Hematopoietic multipotent progenitor cell treated with erythropoietin and hydrocortisone succinate and interleukin-3 and kit ligand, for 4 days (in vitro differentiated cells): Measurements from ENCODE around the gene NOS3.
"Not testable (repeated sequence)": the region's sequence is repeated elsewhere in the genome, so short reads cannot be mapped to it uniquely, and the experiment has no call there.

ENCODE experiments used
- DNase-seq: peaks from one replicate; pipeline ENCODE4 v3.0.0-alpha.2; 2015

NOS3 gene

DNA sequence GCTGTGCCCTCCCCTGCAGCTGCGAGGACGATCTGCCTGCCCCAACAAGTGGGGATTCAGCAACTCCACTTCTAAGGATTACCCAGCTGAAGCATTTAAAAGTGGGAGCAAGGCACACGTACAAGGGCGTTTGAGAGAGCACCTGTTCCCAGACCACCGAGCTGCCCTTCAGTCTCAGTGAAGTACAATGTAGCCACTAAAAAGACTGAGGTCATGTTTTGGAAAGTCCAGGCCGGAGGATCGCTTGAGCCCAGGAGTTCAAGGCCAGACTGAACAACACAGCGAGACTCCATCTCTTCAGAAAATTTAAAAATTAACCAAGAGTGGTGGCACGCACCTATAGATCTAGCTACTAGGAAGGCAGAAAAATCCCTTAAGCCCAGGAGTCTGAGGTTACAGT is 14.7 kb downstream of the NOS3 start:
- no peak for DNase-seq

DNA sequence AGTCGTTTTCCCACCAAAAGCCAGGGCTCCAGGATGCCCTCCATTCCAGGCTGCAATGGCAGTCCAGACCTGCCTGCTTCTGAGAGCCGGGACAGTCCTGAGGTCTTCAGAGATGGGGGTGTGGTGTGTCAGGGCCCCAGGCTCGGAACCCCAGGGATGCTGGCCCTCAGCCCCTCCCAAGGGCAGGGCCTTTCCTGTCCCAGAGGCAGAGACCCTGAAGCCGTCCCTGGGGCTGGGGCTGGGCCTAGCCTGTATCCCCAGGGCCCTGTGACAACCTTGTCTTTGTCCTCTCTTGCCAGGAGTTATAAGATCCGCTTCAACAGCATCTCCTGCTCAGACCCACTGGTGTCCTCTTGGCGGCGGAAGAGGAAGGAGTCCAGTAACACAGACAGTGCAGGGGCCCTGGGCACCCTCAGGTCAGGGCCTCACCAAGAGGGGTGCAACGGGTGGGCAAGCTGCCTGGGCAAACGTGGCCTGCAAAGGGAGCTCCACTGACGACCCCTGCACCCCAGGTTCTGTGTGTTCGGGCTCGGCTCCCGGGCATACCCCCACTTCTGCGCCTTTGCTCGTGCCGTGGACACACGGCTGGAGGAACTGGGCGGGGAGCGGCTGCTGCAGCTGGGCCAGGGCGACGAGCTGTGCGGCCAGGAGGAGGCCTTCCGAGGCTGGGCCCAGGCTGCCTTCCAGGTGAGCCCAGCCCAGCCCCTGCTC is 15.9 kb downstream of the NOS3 start:
- no peak for DNase-seq

DNA sequence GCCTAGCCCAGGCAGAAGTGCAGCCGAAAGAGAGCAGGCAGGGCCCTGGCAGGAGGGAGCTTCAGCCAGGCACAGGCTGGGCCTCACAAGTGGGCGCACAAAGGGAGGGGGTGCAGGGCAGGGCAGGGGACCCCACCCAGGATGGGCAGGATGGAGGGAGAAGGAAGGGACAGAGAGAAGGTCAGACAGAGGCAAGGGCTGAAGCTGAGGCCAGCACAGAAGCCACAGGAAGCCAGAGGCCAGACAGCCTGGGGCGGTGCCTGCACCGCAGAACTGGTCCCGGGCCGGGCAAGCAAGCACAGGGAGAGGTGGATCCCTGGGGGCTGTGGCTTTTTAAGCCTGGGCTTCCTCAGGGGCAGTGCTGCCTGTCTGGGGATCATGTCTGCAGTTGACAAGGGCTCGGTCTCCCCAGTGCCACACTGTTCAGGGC is 16.7 kb downstream of the NOS3 start:
- no peak for DNase-seq

DNA sequence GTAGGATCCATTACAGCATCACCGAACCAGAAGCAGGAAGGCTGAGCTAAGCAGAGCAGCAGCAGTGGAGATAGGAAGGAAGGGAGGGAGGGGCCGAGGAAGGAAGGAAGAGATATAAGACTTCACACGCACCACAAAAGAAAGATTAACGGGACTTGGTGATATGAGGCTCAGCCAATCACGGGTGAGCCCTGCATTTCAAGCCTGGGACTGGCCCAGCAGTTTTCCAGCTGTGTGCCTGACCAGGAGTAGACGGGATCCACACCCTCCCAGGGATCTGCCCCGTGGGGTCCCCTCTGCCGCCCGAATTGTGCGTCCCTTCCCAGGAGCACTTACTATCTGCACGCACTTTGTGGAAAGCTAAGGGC is 17.3 kb downstream of the NOS3 start:
- DNase-seq: peak; percentile 86

DNA sequence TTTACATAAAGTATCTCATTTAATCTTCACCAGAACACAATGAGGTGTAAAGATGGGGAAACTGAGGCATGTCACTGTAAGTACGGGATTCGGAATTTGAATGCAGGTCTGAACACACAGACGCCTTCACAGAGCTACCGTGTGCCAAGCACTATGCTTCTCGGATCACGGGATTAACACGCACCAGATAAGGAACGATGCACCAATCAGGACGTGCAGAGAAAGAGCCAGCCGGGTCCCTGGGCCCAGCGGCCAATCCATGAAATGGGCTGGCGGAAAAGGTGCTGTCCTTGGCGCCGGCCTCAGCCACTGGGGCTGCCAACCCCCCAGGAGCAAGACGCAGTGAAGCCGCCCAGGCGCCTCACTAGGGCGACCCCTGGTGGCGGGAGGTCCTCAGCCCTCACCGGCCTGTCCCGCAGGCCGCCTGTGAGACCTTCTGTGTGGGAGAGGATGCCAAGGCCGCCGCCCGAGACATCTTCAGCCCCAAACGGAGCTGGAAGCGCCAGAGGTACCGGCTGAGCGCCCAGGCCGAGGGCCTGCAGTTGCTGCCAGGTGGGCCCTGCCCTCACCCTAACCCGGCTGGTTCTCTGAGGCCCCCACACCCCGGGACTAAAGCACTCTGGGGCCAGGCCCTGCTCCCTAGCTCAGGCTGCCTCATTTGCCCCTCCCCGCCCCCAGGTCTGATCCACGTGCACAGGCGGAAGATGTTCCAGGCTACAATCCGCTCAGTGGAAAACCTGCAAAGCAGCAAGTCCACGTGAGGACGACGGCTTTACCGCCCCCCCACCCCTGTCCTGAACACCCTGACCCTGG is 17.9 kb downstream of the NOS3 start:
- peak; percentile 81 for DNase-seq

DNA sequence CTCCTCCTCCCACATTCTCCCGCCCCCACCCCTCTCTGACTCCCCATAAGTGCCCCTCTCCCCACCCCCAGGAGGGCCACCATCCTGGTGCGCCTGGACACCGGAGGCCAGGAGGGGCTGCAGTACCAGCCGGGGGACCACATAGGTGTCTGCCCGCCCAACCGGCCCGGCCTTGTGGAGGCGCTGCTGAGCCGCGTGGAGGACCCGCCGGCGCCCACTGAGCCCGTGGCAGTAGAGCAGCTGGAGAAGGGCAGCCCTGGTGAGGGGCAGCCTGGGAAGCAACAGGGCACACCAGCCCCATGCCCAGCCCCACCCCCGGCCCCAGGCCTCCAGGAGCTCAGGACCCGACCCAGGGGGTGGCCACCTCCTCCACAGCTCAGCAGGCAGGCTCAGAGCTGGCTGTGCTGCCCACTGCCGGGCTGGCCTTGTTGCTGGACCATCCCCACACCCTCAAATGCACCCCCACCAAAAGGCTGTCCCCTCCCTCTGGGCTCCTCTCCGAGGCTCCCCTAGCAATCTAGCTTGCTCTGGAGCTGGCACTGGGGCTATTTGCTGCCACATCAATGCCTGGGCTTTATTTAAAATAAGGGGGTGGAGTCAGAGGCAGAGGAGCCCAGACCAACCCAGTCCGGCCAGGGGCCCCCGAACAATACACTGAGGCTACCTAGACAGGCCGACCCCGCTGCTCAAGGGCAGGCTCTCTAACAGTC is 18.7 kb downstream of the NOS3 start:
- no peak for DNase-seq

DNA sequence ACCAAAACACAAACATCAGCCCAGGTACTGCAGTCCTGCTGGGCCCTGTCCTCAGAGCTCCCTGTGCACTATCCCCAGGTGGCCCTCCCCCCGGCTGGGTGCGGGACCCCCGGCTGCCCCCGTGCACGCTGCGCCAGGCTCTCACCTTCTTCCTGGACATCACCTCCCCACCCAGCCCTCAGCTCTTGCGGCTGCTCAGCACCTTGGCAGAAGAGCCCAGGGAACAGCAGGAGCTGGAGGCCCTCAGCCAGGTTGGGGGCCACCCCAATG is 19.2 kb downstream of the NOS3 start:
- no peak for DNase-seq

DNA sequence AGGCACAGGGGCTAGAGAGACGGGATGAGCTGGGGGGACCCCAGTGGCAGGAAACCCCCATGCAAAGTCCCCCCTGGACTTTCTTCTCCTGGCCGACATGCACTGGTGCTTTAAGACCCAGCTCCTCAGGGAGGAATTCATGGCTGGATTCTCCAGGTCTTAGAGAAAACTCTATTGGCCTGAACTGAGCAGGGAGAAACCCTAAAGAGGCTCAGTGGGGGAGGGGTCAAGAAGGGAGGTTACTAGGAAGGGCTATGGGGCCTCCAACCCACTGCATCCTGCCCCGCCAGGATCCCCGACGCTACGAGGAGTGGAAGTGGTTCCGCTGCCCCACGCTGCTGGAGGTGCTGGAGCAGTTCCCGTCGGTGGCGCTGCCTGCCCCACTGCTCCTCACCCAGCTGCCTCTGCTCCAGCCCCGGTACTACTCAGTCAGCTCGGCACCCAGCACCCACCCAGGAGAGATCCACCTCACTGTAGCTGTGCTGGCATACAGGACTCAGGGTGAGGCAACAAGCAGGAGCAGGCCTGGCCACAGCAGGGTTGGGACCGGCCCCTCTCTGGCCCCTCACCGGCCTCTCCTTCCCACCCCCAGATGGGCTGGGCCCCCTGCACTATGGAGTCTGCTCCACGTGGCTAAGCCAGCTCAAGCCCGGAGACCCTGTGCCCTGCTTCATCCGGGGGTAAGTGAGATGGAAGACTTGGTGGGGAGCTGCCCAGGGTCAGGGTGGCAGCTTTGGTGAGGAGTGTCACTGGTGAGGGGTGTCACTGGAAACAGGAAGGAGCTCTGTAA is 19.7 kb downstream of the NOS3 start:
- no peak for DNase-seq

DNA sequence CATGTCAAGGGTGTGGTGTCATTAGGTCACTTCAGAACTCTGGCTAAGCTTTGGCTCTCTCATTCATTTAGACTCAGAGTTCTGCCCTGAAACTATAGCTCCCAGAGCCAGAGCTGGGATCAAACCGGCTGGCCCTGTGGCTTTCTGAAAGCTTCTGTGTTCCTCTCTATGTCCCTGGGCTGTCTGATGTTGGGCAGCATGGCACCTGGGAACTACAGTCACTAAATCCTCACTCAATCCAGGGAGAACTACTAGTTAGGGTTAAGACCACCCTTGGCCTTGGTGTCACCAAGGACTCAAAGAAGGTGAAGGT is 20.2 kb downstream of the NOS3 start:
- no peak for DNase-seq

DNA sequence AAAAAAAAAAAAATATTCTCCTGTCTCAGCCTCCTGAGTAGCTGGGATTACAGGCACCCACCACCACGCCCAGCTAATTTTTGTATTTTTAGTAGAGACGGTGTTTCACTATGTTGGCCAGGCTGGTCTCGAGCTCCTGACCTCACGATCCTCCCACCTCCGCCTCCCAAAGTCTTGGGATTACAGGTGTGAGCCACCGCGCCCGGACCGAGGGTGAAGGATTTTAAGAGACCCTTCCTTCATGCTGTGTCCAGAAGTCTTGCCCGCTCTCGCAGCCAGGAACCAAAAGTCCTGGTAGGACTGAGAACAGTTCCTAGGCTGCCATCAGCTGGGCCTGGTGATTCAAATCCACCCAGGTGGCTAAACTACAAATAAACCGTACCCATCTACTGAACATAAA is 20.8 kb downstream of the NOS3 start:
- DNase-seq: not testable (repeated sequence)

DNA sequence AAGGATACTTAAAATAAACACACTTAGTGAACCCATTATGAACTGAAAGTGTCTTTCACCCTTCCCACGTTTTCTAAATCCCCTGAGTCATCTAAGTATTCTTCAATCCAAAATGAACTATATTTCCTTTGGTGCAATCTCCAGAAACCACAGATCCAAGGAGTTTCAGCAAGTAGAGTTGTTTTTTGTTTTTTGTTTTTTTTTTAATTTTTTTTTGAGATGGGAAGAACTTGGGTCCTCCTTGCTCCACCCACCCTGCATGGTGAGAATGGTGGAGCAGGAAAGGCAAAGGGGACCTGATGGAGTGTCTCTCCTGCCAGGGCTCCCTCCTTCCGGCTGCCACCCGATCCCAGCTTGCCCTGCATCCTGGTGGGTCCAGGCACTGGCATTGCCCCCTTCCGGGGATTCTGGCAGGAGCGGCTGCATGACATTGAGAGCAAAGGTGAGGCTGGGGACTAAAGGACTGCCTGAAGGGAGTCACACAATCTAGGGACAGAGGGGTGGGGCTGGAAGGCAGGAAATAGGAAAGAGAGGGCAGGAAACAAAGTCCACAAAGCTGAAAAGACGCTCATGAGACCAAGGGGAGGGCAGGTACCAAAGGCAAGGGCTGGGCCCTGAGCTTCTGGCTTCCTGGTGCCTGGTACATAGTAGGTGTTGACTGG is 21.3 kb downstream of the NOS3 start:
- DNase-seq: no peak

DNA sequence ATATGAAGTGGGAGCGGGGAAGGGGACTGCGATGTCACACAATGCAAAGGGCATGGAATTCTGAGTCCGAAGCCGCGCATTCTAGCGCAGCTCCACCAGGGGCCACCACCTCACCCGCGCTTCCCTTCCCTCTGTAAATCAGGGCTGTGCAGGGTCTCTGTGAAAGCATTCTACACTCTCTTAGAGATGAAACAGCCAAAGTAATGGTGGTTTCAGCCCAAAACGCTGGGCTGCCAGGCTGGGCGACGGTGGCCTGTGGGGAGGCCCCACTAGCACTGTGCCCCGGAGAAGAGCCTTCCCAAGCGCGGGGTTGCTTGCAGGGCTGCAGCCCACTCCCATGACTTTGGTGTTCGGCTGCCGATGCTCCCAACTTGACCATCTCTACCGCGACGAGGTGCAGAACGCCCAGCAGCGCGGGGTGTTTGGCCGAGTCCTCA is 22.1 kb downstream of the NOS3 start:
- peak; percentile 80 for DNase-seq

DNA sequence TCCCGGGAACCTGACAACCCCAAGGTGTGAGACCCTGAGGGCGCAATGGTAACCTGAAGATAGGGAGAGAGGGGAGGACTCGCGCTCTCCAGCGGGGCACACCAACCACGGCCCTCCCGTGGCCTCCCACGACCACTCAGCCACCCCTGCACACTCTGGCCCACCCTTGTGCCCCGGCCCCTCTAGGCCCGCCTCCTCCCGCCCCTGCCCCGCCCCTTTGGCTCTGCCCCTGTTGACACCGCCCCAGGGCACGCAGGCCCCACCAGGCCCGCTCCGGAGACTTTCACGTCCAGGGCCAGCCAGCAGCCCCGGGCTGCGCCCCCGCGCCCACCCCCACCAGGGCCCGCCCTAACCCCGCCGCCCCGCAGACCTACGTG is 22.5 kb downstream of the NOS3 start:
- DNase-seq: no peak

DNA sequence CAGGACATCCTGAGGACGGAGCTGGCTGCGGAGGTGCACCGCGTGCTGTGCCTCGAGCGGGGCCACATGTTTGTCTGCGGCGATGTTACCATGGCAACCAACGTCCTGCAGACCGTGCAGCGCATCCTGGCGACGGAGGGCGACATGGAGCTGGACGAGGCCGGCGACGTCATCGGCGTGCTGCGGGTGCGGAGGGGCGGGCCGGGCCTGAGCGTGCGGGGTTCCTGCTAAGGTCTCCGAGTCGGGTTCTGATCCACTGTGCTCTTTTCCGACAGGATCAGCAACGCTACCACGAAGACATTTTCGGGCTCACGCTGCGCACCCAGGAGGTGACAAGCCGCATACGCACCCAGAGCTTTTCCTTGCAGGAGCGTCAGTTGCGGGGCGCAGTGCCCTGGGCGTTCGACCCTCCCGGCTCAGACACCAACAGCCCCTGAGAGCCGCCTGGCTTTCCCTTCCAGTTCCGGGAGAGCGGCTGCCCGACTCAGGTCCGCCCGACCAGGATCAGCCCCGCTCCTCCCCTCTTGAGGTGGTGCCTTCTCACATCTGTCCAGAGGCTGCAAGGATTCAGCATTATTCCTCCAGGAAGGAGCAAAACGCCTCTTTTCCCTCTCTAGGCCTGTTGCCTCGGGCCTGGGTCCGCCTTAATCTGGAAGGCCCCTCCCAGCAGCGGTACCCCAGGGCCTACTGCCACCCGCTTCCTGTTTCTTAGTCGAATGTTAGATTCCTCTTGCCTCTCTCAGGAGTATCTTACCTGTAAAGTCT is 23.1 kb downstream of the NOS3 start:
- DNase-seq: peak; percentile 93

DNA sequence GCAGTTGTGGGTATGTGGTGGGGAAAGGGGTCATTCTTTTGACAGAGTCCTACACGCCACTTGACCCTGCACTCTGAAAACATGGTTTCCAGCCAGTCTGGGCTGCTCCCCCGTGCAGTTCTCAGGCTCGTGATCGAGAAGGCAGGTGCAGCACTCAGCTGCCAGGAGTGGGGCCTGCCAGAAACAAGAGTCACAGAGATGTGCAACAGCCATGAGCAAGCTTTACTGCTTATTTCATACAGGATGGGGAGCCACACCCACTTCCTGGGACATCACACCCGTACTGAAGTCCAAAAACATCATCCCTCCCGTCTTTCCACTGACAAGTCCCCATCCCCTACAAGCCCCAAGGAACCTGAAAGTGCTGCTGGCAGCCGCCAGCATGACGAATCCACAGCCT is 24.1 kb downstream of the NOS3 start:
- no peak for DNase-seq

DNA sequence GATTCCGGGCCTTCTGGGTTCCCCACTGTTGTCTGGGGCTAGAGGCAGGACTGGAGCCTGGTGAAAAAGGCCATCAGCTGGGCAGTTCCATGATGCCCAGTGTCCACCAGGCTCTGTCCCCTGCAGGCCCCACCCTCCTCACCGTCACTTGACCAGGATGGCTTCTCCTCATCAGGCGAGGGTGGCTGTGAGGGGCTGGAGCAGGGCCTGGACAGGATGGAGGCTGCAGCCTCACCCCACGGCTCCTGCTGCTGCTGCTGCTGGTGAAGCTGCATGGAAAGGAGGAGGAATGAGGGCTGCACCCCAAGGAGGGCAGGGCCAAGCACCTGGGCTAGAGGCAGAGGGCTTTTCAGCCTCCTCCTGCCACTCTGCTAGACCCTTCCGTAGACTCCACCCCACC is 25.1 kb downstream of the NOS3 start:
- no peak for DNase-seq

DNA sequence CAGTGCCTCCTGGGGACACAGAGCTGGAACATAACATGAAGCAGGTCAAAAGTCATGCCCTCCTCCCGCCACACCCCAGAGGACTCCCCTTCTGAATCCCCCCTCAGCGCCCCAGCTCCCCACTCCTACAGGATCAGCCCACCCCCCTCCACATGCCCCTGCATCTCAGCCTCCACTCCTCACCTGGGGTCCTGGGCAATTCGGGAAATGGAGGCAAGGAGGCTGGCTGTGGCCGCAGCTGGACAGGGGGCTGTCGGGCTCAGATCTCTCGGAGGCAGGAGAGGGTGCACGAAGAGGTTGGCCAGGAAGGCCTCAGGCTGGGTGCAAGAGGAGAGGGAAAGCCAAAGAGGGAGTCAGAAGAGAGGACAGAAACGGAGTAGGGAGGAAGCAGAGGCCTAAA is 25.7 kb downstream of the NOS3 start:
- DNase-seq: no peak

DNA sequence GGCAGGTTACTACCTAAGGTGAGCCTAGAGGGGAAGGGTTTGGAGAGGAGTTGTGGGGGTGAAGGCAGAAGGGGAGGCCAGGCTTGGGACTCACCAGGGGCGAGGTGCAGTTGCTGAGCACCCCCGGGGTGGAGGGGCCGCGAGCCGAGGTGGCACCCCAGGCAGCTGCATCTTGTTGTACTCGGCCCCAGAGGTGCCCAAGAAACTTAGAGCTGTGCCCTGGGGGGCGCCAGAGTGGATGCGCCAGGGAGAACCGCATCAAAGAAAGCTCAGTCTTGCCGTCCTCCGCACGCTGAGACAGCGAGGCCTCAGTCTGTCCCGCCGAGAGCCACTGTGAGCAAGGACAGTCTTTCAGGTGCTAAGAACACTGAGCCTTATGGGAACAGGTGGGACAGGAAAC is 26.1 kb downstream of the NOS3 start:
- DNase-seq: no peak

DNA sequence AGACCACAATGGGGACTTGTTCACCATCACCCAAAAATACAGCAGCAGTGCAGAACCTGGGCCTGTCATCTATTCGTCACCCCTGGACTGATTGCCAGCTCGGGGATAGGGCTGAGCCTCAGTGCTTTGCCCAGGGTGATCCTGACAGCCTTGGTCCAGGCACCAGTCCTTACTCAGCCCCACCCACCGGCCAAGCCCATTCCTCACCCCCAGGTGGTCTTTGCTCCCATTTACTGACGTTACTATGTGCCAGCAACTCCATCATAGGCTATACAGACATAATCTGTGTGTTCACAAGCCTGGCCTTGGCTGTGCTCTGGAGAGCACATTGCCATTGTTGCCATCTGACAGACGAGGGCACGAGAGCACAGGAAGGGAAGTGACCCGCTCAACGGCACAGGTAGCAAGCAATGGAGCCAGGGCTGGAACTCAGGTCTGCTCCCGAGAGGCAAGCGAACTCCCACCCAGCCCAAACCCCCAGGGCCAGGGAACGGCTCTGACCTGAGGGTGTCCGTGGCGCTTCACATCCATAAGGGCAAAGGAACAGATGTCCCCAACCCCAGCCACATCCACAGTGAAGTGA is 26.6 kb downstream of the NOS3 start:
- DNase-seq: no peak

DNA sequence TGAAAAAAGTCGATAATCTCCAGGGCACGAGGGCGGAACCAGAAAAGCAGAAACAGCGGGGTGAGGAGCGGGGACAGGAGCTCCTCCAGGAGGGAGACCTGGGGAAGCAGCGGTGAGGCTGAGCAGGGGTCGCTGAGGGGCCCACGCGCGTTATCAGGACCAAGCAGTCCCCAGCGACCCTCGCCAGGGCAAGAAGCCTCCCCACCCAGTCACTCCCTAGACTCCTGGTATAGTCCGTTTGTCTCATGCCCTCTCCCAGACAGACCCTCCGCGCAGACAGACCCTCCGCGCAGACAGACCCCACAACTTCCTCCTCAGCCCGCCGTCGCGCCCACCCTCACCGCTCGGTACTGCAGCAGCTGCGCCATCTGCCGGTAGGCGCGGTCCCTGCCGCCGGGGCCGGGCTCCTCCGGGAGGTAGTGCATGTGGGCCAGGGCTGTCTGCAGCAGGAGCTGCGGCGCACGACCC is 27.2 kb downstream of the NOS3 start:
- peak; percentile 83 for DNase-seq

DNA sequence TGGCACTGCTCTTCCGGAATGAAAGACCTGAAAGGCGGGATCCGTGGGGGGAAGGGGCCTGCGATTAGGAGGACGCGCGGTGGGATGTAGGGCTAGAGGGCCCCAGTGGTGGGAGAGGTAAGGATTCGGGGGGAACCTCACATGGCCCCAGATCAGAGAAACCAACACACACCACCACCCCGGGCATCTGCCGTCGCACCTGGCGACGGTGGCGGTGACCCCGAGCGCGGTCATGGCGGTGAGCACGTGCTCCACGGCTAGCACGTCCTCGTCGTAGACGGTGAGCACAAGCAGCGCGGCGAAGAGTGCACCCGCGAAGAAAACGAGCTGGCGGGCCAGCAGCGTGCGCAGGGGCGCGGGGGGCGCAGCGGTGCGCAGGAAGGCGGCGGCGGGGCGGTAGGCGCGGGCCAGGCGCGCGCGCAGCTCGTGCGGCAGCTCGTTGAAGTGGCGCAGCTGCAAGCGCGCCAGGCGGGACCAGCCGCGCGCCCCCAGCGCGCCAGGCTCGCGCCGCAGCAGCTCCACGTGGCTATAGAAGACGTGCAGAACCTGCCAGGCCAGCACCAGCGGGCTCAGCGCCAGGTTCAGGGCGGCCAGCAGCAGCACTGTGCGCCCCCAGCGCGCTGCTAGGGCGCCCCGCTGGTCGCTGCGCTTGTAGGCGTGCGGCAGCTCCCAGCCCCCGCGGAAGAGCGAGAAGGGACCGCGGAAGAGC is 27.8 kb downstream of the NOS3 start:
- peak; percentile 60 for DNase-seq
